GM19023 (cell line): ENCODE results near the gene MGLL.
"Not testable (repeated sequence)": the region's sequence is repeated elsewhere in the genome, so short reads cannot be mapped to it uniquely, and the experiment has no call there.

Experiments
- ATAC-seq: cut with Tn5 transposase; IDR thresholded peaks from one replicate; pipeline ENCODE4 v1.9.1; 2021; ENCODE audit warnings: mild to moderate bottlenecking, moderate library complexity; ENCODE audit not compliant: unreplicated experiment

MGLL gene

GRCh38 chr3:127711021-127711695 lies 111.2 kb downstream of the MGLL start:
- no peak for ATAC-seq

GRCh38 chr3:127710155-127710941 lies 112.0 kb downstream of the MGLL start:
- no peak for ATAC-seq

- no peak for ATAC-seq
Observed at GRCh38 chr3:127709320-127710060, 112.8 kb downstream of the MGLL start.

DNA sequence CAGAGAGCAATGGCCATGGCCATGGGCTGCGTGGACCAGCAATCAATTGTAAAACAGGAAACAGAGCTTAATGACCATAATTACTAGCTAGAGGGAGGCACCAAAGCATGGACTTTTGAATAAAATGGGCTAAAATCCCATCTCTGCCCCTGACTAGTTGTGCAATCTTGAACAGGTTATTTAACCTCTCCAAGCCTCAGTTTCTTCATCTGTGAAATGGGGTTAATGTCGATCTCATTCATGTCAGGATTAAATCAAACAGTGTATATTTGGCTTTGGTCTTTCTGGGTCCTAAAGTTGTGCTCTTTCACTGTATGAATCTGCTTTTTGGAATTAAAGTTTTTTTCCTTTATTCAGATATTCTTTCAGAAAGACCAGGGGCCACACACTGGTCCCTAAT lies 113.5 kb downstream of the MGLL start:
- no peak for ATAC-seq

DNA sequence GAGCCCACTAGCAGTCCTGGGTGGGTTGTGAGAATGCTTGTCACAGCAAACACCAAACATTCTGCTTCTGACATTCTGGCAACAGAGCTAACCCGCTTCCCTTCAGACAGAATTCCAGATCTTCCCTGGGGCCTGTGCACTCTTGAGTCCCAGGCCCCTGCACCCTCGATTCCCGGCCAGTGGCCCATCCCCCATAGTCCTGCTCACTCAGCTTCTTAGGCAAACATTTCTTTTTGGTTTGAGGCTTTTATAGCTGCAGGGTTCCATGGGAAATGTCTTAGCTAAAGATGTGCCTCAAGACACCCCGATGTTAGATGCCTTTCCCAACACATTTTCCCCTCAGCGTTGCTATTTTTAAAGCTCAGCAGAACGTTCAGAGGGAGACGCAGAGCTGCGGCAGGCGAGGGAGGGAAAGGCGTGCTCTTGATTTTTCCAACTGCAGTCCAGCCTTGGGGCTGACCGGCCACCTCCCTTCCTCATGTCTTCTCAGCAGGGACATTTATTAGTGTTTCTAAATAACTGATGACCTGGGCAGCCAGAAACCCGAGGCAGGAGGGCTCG lies 114.4 kb downstream of the MGLL start:
- ATAC-seq = no peak

DNA sequence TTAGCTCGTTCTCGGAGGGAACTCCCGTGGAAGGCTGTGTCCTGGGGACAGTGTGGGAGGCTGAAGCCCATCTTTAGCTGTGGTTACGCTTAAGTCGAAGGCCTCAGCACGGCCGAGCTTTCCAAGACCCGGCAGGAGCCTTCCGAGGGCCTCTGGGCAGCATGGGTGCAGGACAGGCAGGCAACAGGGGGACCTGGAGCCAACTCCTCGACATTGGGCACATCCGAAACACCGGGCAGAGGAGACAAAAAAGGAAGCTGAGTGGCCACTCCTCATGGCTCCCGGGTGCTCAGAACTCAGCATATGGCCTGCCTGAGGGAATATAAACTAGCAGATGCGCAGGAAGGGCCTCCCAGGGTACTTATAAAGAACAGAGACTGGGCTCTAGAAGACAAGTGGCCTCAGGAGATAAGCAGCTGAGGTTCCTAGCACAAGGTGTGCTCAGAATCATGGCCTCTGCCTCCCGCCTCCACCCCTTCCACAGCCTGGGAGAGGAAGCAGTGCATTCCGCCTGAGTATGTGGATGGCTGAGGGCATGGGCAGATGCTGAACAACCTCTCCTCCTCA lies 115.4 kb downstream of the MGLL start:
- ATAC-seq = no peak

DNA sequence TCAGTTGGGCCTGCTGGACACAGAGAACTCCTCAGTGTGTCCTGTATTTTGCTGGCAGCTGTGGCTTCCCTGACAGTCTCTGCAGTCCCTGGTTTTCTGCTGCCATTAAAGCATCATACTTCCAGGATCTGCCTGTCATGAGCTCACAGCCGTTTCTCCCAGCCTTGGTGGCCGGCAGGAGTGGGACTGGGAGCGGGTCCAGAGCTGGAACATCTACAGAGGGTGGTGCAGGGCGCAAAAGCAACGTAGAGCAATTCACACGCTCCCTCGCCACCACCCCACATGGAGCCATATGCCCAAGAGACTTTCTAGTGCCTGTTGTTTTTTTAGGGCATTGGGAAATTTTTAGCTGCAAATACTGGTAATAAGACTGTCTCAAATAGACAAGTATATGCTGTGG lies 116.0 kb downstream of the MGLL start:
- ATAC-seq = no peak

GRCh38 chr3:127704840-127705239 lies 117.5 kb downstream of the MGLL start:
- ATAC-seq = not testable (repeated sequence)

DNA sequence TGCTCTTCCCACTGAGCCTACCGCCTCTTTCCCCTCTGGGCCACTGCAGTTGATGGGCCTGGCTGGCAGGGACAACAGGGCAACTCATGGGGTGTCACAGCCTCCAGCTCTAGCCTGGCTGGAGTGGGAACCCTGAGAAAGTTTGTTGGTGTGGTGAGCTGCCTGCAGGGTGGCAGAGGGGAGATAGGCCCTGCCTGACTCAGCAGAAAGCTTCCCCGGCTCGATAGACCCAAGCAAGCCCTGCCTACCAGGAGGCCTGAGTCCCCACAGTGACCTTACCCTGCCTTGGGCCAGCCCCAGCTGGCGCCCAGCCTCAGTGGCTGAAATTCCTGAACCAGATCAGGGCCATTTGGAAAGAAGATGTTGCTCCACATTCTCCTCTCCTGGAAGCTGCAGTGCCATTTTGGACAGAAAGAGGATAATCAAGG lies 120.2 kb downstream of the MGLL start:
- ATAC-seq = no peak

DNA sequence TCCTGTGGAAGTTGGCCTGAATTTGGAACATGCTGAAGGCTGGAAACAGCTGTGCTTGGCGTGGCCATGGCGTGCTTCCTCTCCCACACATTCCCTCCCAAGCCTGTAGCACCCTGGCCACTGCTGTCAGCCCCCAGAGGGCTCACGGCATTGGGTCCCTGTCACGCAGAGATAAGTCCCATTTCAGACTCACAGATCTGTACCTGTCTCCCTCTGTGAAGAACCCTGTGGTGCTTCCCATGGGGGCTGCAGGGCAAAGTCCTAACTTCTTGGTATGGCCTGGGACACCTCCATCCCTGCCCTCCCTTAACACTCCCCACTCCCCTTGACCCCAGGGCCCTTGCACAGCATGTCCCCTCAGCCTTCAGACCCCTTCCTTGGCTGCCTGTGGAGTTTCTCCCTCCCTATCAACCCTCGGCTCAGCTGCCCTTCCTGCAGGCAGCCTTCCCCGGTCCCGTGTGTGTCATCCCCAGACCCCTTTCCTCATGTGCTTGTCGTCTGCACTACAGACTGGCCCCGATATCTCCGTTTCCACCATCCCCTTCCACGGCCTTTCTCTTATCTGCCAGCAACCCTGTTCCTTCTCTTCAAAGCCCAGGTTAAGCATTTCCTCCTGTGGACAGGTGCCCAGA lies 120.9 kb downstream of the MGLL start:
- ATAC-seq = no peak

- no peak for ATAC-seq
Observed at GRCh38 chr3:127700406-127700805, 121.9 kb downstream of the MGLL start.

GRCh38 chr3:127699416-127700300 lies 122.7 kb downstream of the MGLL start:
- ATAC-seq = no peak

- no peak for ATAC-seq
Observed at GRCh38 chr3:127698691-127699415, 123.5 kb downstream of the MGLL start.

- ATAC-seq = no peak
Observed at GRCh38 chr3:127698286-127698685, 124.0 kb downstream of the MGLL start.

DNA sequence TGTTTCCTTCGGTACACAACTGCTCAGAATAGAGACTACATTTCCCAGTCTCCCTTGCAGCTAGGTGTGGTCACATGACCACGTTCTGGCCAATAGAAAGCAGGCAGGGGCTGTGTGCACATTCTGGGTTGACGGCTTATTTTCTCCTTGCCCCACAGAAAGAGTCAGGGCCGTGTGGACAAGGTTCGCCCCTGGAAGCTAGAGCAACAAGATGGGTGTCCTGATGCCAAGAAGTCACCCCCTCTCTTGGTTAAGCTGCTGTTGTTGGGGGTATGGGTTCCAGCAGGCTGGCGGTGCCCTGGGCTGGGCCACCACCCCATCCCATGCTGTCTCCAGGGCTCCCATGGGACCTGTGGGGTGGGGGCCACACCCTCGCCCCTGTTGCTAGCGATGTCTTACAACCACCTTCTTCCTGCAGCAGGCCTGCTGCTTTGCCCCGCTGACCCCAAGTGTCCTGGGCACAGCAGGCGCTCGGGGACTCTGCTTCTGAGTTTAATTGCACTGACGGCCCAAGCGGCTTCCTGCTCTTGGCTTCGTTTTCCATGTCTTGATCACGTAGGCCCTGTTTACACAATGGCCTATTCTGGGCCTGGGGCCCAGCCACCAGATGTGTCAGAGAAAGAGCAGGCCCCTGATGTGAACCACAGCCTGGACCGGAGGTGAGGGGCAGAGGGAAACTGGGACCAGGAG lies 124.6 kb downstream of the MGLL start:
- ATAC-seq = no peak

DNA sequence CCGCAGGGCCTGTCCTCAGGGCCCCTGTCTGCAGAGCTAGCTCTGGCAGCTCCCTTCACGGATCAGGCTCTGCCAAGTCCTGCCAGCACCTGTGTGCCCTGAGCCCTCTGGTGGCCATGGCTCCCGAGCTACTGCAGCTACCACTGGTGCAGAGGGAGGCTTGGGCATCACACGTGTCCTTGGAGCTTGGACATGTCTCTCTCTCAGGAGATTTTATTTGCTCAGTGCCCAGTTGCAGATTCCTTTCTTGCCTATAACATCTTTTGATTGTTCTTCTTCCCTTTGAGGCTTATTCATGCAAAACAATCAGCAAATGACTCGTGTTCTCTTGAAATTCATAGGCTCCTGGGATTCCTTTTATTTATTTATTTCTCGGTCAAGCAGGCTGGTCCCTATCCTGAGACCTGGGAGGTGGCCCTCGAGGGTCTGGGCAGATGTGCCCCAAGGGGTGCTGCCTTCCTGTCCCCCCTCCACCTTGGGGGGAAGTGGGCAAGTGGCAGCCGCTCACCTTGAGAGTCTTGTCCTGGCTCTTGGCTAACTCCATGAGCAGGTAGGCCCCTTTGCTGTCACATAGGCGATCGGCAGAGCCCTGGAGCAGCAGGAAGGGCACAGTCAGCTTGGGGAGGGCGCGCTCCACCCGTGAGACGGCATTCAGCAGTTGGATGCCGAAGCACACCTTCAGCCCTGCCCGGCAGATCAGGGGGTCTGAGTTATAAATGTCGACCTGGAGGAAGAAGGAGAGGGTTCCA lies 127.7 kb downstream of the MGLL start:
- ATAC-seq = no peak

DNA sequence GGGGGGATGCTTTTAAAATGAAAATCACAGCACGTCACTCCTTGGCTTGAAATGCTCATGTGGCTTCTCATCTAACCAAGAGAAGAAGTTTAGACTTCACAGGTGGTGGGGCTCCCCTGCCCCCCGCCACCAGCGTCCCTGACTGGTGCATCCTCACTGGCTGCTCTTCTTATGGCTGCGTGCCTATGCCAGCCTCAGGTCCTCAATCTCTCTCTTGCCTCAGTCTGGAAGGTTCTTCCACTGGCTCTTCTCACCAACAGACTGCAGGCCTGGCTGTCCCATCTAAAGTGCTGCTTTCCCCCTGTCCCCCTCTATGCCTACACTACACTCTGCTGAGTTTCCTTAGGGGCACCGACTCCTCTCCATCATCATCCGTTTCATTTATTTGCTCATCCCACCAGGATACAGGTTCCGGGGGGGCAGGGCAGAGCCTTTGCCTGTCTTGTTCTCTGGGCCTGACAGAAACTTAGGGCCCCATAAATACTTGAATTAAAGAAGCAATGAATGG lies 128.9 kb downstream of the MGLL start:
- no peak for ATAC-seq
